SIG-M5 treated with dmso at 0.1 percent for 504 hours (cell line): ENCODE results near the gene ZBTB34.

Source experiments
- DNase-seq: peaks from one replicate; lab custom pipeline; 2025; ENCODE audit not compliant: unreplicated experiment; lab: John Stamatoyannopoulos, UW

The ZBTB34 gene

DNA sequence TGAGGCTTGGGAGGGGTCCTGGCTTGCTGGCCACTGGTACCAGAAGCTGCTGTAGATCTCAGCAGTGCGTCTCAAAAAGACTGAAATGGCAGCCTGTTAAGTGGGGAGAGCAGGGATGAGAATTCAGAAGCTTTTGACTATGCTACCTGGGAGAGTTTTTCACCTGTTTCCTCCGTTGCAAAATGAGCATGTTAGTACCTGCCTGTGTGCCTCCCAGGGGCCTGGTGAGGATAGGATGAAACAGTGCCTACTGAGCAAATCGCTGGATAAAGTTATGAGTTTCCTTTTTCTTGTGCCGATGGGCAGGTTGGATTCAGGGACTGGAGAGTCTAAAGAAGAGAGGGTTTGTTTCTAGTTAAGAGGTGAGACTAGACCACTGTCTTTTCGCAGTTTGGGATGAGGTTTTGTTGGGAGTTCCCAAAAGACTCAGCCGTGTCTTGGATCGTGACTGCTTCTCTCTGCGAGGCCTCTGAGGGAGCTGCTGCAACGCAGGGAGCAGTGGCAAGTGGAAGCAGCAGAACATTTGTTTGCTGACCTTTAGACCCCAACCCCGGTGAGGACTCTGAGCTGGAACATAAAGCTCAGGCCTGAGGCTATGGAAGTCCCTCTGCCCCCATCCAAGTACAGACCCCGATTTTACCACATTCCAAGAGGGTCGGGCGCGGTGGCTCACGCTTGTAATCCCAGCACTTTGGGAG is 55.6 kb downstream of the ZBTB34 start:
- DNase-seq, result no peak

DNA sequence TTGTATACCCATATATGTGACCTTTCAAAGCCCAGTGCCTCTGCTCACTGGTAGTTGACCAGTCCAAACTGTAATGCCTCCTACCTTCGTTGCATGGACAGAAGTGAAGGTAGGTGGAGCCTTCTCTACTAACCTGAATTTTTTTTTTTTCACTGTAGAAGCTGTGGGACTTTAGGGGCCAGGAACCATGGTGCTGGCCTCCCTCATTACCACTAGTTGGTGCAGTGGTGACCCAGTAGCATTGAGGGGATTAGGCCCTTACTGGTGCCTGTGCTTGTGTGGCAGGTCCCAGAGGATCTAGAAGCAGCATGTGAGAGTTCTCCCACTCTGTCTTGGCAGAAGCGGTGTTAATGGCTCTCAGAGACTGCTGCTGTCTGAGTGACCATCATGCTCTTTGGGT is 56.5 kb downstream of the ZBTB34 start:
- peak; percentile 39 for DNase-seq

DNA sequence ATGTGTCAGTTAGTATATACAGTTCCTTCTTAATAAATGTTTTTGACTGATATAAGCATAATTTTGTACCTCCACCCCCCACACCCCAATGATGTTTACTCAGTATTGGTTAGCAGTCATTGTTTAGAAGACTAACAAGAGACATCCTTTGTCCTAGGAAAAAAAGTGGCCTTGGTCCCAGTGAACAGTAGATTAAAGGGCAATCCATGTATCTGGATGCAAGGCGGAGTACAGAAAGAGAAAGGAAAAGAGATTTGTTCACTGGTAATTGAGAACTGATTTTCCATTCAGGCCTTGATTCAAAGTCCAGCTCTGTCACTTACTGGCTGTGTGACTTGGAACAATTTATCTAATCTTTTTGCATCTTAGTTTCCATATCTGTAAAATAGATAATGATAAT is 58.8 kb downstream of the ZBTB34 start:
- no peak for DNase-seq

DNA sequence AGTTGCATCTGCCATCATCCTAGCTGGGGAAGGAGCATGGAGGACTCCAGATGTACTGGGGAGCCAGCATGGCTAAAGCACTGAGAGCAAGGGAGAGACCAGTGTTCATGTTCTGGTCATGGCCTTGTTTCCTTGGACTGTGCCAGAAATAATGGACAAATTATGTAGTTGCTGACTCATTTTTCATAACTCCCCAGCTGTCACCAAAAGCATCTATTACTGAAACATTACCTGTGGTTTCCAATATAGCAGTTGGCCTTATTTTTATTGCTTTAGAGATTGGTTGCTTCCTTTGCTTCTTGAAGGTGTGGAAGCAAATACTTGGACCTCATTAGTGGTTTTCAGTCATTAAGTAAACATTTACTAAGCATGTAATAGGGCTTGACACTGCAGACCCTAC is 65.4 kb downstream of the ZBTB34 start:
- no peak for DNase-seq

DNA sequence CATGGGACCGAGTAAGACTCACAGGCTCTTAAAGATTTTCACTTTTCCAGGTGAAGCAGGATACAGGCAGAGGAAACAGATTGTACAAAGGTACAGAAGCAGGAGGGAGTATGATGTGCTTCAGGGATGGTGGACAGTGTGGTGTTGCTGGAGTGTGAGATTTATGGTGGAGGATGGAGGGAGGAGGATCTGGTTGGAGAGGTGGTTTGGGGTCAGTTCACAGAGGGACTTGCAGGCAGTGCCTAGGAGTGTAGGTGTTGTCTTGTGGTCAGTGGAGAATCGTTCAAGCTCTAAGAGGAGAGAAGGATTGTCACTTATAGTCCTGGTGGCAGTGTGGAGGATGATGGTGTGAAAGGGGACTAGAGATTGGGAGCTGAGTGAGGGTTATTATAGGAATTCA is 65.9 kb downstream of the ZBTB34 start:
- DNase-seq, result no peak

DNA sequence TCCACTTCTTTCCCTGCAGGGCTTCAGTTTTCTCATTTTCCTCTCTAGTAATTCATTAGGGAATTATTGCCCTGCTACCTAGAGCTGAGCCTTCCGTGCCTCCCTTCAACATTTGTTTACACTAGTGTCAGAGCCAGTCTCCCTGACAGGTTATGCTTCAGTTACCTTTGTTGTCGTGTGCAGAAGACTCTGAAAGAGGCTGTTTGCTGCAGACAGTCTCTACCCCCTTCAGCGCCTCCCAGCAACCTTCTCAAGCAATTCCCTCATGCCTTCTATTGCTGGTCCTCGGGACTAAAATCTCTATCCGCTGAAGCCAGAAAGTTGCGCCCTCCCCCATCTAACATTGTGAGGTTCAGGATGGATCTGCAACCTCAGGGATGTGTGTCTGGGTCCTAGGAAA is 67.0 kb downstream of the ZBTB34 start:
- no peak for DNase-seq

DNA sequence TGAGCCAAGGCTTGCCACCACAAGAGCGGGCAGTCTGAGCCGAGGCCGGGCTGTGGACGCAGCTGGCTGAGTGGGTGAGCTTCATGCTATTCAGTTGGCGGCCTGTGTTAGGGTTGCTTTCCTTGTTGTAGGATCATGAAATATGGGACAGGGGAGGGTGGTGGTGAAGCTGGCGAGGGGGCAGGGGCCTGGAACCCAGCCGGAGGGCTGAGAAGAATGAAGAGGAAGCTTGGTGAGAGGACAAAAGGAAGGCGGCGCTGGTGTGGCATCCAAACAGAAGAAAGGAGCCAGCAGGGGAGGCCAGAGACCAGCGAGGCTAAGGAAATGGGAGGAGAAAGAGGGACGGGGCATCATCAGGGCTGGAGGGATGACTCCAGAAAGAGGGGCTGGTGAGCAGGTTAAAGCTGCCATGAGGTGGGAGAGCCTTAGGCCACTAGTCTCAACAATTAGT is 72.5 kb downstream of the ZBTB34 start:
- DNase-seq, result no peak

DNA sequence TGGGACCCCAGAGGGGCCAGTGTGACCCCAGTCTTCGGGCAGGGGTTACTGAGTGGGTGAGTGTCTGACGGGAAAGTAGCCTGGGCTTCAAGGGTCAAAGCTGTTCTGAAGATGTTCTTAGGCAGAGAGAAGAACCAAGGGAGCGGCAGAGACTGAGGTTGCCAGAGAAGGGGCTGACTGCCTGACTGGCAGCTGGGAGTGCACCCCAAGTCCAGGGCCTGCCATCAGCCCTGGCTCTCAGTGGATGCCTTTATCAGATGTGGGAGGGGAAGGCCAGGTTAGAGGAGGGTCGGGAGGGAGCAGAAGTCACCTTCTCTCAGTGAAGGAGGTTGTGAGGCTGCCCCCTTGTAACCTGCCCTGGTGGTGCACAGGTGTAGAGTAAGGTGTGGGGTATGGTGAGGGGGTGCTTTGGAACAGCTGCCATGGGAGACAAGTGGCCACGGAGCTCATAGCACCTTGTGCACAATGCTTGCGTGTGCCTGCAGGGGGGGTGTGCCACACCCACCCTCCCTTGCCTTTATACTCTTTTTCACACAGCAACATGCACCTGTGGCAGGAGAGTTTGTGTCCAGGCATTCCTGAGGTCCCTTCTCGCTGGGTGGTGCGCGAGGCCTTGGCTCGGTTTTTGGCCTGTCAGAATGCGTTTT is 73.0 kb downstream of the ZBTB34 start:
- DNase-seq, result no peak

DNA sequence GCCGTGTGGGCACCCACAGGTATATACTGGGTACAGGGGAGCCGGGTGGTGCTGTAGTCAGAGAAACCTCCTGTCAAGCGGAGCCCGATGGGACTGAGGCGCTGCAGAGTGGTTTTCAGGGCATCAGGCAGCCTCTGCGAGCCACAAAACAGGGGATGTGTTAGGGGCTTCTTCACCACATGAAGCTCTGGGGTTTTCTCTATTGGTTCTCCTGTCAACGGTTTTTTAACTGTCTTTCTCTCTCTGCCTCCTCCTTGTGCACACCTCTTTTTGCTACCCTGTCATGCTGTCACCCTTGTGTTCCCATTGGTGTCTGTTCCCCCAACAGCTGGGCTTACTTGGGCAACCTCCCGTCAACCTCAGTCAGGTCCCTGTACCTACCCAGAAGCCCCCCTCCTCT is 74.0 kb downstream of the ZBTB34 start:
- no peak for DNase-seq
